Heart left ventricle (tissue), 16 donors: Measurements from ENCODE around the gene SLC26A1. TPM values are rescaled to one million over a fixed set of nuclear protein-coding genes. Genes with fewer than 3 reads are reported as not detected.
A peak's percentile ranks its signal among the peaks of the same experiment; 100 is the strongest.

Source experiments
- ATAC-seq, 4 donors: fragments of 200-7000 bp; cut with Tn5 transposase; one replicate each; pipeline ENCODE4 v1.9.1; 2020 to 2022; ENCODE audit warnings: moderate library complexity in 4 of 4, mild to moderate bottlenecking in 3 of 4, moderate number of reproducible peaks in 1 of 4
- DNase-seq, 5 donors: peaks; one replicate each; pipeline ENCODE4 v3.0.0-alpha.2; 2020
- H3K27ac ChIP-seq, 12 donors: fragments of 200-600 bp; sonication (generic) in 4 of 12; one replicate each; pipeline versions ENCODE4 v1.5.0 to v1.8.0; 2016 to 2022; ENCODE audit warnings: mild to moderate bottlenecking in 2 of 12
- H3K27me3 ChIP-seq, 9 donors: fragments of 200-600 bp; sonication (generic) in 2 of 9; one replicate each; pipeline versions ENCODE4 v1.5.1 to v1.8.0; 2016 to 2022; ENCODE audit warnings: mild to moderate bottlenecking in 3 of 9
- H3K36me3 ChIP-seq, 9 donors: fragments of 200-600 bp; sonication (generic) in 2 of 9; one replicate each; pipeline versions ENCODE4 v1.5.0 to v1.8.0; 2018 to 2022; ENCODE audit warnings: mild to moderate bottlenecking in 2 of 9
- H3K4me1 ChIP-seq, 12 donors: fragments of 200-600 bp; sonication (generic) in 4 of 12; one replicate each; pipeline versions ENCODE4 v1.5.0 to v1.8.0; 2016 to 2022; ENCODE audit warnings: mild to moderate bottlenecking in 3 of 12
- H3K4me3 ChIP-seq, 12 donors: fragments of 200-600 bp; sonication (generic) in 4 of 12; one replicate each; pipeline versions ENCODE4 v1.5.0 to v1.8.0; 2017 to 2022; ENCODE audit warnings: mild to moderate bottlenecking in 9 of 12, moderate library complexity in 4 of 12
- H3K9me3 ChIP-seq, 12 donors: fragments of 200-600 bp; sonication (generic) in 4 of 12; one replicate each; pipeline versions ENCODE4 v1.5.0 to v1.8.0; 2016 to 2022; ENCODE audit warnings: mild to moderate bottlenecking in 1 of 12
- POLR2A ChIP-seq, 2 donors: fragments of 450-650 bp; IDR thresholded peaks; one replicate each; pipeline ENCODE4 v1.6.1; 2017; ENCODE audit warnings: antibody characterized with exemption in 2 of 2, mild to moderate bottlenecking in 2 of 2, moderate library complexity in 2 of 2
- WGBS, 4 donors: extraction: QIAGEN DNeasy Blood & Tissue Kit in 2 of 4; methylation state at CpG; one replicate each; pipeline versions ENCODE4 v1.1.5 to v1.1.7; 2013 to 2018; 5-methylcytosine and 5-hydroxymethylcytosine counted together
- intact Hi-C, 10 donors: fragments of 100-400 bp; cut with DNase I; formaldehyde crosslinking; loops; one replicate each; pipeline versions ENCODE4 v1.11.1 to v1.14.2; 2022
- polyA plus RNA-seq, 2 donors: library from polyadenylated mRNA; stranded (reverse); fragments of 200-250 nt; gene quantifications; one replicate each; pipeline ENCODE4 v1.2.3, GENCODE V29; 2013
- total RNA-seq, 9 donors: library from RNA; depleted of rRNA in 2 of 9; stranded (reverse); fragments of >200 nt in 2 of 9; fragmentation: NEBNext Ultra II Directional in 3 of 9; extraction: Animal tissue kit (Norgen Biotek cat#: 25700) in 3 of 9; gene quantifications; one replicate each; pipeline versions ENCODE4 v1.1.0 to v1.2.4, GENCODE V29; 2016 to 2023
- TF ChIP-seq, protein P1 (sequence below), 12 donors: fragments of 200-600 bp; sonication (generic) in 4 of 12; IDR thresholded peaks; one replicate each; pipeline versions ENCODE4 v1.5.0 to v1.8.0; 2018 to 2022; ENCODE audit warnings: antibody characterized with exemption in 12 of 12, mild to moderate bottlenecking in 5 of 12
- donor health status: ischemic (EF 13 %, LVEDD 7.1; RV severe dilation, severe dysfunction).
- donor health status: healthy with polysubstance abuse.
- donor health status: DM: no; HTN: yes; CAD: no.
- donor health status: DM: no; HTN: no; CAD: no.
- donor health status: ischemic (EF 25% LVEDD 6.9; RV normal size, moderate dysfunction).
- donor health status: ischemic (EF 25% LVEDD 5.7; RV mildly dilated, moderate dysfunction).
- donor health status: healthy.
- donor health status: DM: yes; HTN: yes; CAD: no.
- donor health status: ischemic (EF 35%, LVEDD 5.7; RV mildly dilated, moderate dysfunction).
- donor health status: nonischemic (EF 11% LVEDD 7.7; RV severe dilation, severe dysfunction).
- donor health status: DM: yes; HTN: yes; CAD: no.
- donor health status: PGD.
- donor health status: ischemic (EF 29% LVEDD 5.4; RV normal size, mild dysfunction).
- donor health status: nonischemic (EF 23%, LVEDD 6.1; RV moderate dilation, normal function).

Gene SLC26A1
- total and polyA plus RNA-seq, 11 donors = 0.03 to 0.27 (median 0.25) TPM; not detected in 5

DNA sequence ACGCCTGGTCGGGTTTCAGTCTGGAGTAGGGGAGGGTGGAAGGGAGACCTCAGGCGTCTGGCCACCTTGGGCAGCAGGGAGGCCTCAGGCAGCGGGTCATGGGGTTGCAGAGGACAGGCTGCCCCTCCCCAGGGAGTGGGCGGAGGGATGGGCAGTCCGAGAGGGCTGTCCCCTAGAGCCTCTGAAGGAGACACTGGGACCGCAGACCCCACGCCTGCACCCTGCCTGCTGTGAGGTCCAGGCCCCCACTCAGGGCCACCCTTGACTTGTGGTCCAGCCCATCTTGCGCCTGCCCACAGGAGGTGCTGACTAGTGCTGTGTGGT lies 34.7 kb upstream of the SLC26A1 start:
- no peak for DNase-seq
- Histone ChIP-seq H3K27ac (no peak overlapping the region), H3K9me3 (no peaks in the 10 kb centered on the region), H3K4me1 (peaks cover 0 to 12% (median 0%) of the 10 kb centered on the region in 12 donors), H3K4me3 (no peak overlapping the region), H3K36me3 (peaks cover 0 to 16% (median 0%) of the 10 kb centered on the region in 9 donors), H3K27me3 (peaks cover 0 to 36% (median 3%) of the 10 kb centered on the region in 9 donors)
- ATAC-seq = no peak
- intact Hi-C loops = no loop called here
- 56 to 69% (median 58%) methylated on average over 8 to 9 of the region's 9 CpGs for WGBS, 4 donors
- no peak for TF ChIP-seq POLR2A (IDR thresholded peaks at IDR 0.05)
- TF ChIP-seq, protein P1, sequence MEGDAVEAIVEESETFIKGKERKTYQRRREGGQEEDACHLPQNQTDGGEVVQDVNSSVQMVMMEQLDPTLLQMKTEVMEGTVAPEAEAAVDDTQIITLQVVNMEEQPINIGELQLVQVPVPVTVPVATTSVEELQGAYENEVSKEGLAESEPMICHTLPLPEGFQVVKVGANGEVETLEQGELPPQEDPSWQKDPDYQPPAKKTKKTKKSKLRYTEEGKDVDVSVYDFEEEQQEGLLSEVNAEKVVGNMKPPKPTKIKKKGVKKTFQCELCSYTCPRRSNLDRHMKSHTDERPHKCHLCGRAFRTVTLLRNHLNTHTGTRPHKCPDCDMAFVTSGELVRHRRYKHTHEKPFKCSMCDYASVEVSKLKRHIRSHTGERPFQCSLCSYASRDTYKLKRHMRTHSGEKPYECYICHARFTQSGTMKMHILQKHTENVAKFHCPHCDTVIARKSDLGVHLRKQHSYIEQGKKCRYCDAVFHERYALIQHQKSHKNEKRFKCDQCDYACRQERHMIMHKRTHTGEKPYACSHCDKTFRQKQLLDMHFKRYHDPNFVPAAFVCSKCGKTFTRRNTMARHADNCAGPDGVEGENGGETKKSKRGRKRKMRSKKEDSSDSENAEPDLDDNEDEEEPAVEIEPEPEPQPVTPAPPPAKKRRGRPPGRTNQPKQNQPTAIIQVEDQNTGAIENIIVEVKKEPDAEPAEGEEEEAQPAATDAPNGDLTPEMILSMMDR (IDR thresholded peaks at IDR 0.05) = no peak

DNA sequence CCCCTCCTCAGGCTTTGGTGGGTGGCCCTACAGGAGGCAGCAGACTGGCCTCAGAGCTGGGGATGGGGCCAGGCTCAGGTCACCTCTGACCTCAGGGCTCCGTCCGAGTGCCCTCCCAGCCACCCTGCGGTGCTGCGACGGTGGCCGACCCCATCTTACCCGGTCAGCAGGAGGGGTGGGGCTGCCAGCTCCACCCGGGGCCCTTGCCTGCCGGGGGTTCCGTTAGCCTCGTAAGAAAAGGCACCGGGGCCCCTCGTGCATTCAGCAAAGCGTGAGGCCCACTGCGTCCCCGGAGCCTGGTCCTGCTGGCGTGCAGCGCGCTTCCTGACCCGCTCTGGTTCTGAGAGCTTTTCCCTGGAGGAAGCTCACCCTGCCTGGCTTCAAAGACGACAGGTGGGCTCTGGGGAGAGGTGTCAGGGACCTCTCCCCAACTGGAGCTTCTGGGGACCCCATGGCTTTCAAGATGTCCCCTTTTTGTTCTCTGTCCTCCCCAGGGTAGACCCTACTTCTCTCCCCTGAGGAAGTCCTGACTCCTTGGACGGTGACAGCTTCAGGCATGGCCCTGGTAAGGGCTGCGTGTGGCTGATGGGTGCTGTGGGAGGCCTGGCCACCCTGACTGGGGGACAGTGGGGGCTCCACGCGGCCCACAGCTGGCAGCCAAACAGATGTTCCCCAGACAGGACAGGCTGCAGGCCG lies 34.2 kb upstream of the SLC26A1 start:
- Histone ChIP-seq H3K9me3 (no peaks in the 10 kb centered on the region), H3K36me3 (peaks cover 0 to 16% (median 0%) of the 10 kb centered on the region in 9 donors), H3K4me3 (no peak overlapping the region), H3K27me3 (peaks cover 0 to 31% (median under 1%) of the 10 kb centered on the region in 9 donors), H3K4me1 (peaks cover 0 to 12% (median 0%) of the 10 kb centered on the region in 12 donors), H3K27ac (no peak overlapping the region)
- WGBS, 4 donors = 65 to 82% (median 73%) methylated on average over 10 to 26 of the region's 26 CpGs
- intact Hi-C loops = no loop called here
- ATAC-seq (no peak), DNase-seq (no peak)
- TF ChIP-seq POLR2A (IDR thresholded peaks at IDR 0.05) = no peak
- TF ChIP-seq, protein P1 (IDR thresholded peaks at IDR 0.05) = no peak

DNA sequence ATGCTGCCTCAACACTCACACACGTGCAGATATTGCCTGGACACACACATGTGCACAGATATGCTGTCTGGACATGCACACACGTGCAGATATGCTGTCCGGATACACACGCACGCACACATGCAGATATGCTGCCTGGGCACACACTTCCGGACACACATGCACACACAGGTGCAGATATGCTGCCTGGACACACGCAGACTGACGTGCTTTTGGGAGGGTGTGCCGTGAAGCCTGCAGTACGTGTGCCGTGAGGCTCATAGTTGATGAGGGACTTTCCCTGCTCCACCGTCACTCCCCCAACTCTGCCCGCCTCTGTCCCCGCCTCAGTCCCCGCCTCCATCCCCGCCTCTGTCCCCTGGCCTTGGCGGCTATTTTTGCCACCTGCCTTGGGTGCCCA lies 32.9 kb upstream of the SLC26A1 start:
- peak; percentile 58 to 86 (median 75) for ATAC-seq
- DNase-seq = peak in 2 of 5 donors; percentile 43 to 53
- Histone ChIP-seq H3K27me3 (peaks cover 0 to 20% (median 0%) of the 10 kb centered on the region in 9 donors), H3K36me3 (peaks cover 0 to 16% (median 0%) of the 10 kb centered on the region in 9 donors), H3K9me3 (no peaks in the 10 kb centered on the region), H3K4me1 (peaks cover 0 to 12% (median 0%) of the 10 kb centered on the region in 12 donors), H3K27ac (no peak overlapping the region), H3K4me3 (no peak overlapping the region)
- TF ChIP-seq POLR2A (IDR thresholded peaks at IDR 0.05) = no peak
- TF ChIP-seq, protein P1 (IDR thresholded peaks at IDR 0.05) = no peak
- 35 to 43% (median 37%) methylated on average over 16 to 17 of the region's 17 CpGs for WGBS, 4 donors
- intact Hi-C loops = no loop called here

DNA sequence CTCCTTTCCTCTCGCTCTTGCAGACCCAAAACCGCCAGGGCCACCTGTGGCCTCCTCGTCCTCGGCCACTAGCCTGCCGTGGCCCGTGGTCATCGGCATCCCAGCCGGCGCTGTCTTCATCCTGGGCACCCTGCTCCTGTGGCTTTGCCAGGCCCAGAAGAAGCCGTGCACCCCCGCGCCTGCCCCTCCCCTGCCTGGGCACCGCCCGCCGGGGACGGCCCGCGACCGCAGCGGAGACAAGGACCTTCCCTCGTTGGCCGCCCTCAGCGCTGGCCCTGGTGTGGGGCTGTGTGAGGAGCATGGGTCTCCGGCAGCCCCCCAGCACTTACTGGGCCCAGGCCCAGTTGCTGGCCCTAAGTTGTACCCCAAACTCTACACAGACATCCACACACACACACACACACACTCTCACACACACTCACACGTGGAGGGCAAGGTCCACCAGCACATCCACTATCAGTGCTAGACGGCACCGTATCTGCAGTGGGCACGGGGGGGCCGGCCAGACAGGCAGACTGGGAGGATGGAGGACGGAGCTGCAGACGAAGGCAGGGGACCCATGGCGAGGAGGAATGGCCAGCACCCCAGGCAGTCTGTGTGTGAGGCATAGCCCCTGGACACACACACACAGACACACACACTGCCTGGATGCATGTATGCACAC lies 31.8 kb upstream of the SLC26A1 start:
- H3K27ac ChIP-seq = no peak overlapping the region
- DNase-seq = no peak
- peaks cover 0 to 16% (median 0%) of the 10 kb centered on the region in 9 donors for H3K36me3 ChIP-seq
- TF ChIP-seq, protein P1 (IDR thresholded peaks at IDR 0.05) = no peak
- TF ChIP-seq POLR2A (IDR thresholded peaks at IDR 0.05) = no peak
- ATAC-seq = no peak
- WGBS, 4 donors = 90 to 95% (median 92%) methylated on average over 27 to 32 of the region's 32 CpGs
- peaks cover 0 to 12% (median 0%) of the 10 kb centered on the region in 12 donors for H3K4me1 ChIP-seq
- peaks cover 0 to 13% (median 0%) of the 10 kb centered on the region in 9 donors for H3K27me3 ChIP-seq
- no peak overlapping the region for H3K4me3 ChIP-seq
- no peaks in the 10 kb centered on the region for H3K9me3 ChIP-seq
- intact Hi-C loops = no loop called here
